HepG2 (cell line): ENCODE data around the gene ZNF665. TPM values are rescaled to one million over a fixed set of nuclear protein-coding genes. Genes with fewer than 3 reads are reported as not detected.

ENCODE experiments used
- polyA plus RNA-seq, 8 experiments: library from polyadenylated mRNA; depleted of rRNA in 3 of 8; stranded (reverse) in 7 of 8; unstranded in 1 of 8; fragments of >200 nt; fragmentation: Illumina TruSeq in 4 of 8; extraction: Trizol in 4 of 8; gene quantifications; 2 replicates each; pipeline versions ENCODE4 v1.2.1 to v1.2.3, GENCODE V29; 2011 to 2016; ENCODE audit warnings: low read depth in 4 of 8, missing spikeins in 1 of 8, mixed read lengths in 1 of 8; ENCODE audit not compliant: insufficient read depth in 1 of 8
- total RNA-seq, 5 experiments: library from RNA; depleted of rRNA; stranded (reverse); fragments of >200 nt; fragmentation: Illumina TruSeq; extraction: Trizol; gene quantifications; 2 replicates each; pipeline ENCODE4 v1.2.3, GENCODE V29; 2016; ENCODE audit warnings: low read depth in 1 of 5

The ZNF665 gene
- total and polyA plus RNA-seq, 2 of the 13 experiments (the other 11 are each of a cell fraction or from before 2014, with no cell fraction given): 0.45 to 0.49 TPM

Other genes starting within 250 kb of the ZNF665 start
- 14.1 and 23.1 TPM in 2 replicates for gene ZNF816, start 230.5 kb downstream of the ZNF665 start, total RNA-seq (2016; rRNA removed; fragmentation: Illumina TruSeq; extraction: Trizol)
- gene ZNF816, start 230.5 kb downstream of the ZNF665 start, polyA plus RNA-seq (2011; rRNA removed): 5.2 and 6.5 TPM in 2 replicates
- not detected in 2 replicates for gene ERVV-1, start 179.4 kb downstream of the ZNF665 start, total RNA-seq (2016; rRNA removed; fragmentation: Illumina TruSeq; extraction: Trizol)
- gene ERVV-1, start 179.4 kb downstream of the ZNF665 start, polyA plus RNA-seq (2011; rRNA removed): not detected in 2 replicates
- not detected in 2 replicates for gene ERVV-2, start 148.6 kb downstream of the ZNF665 start, total RNA-seq (2016; rRNA removed; fragmentation: Illumina TruSeq; extraction: Trizol)
- 0.03 TPM in 1 of 2 replicates, not detected in the other for gene ERVV-2, start 148.6 kb downstream of the ZNF665 start, polyA plus RNA-seq (2011; rRNA removed)
- gene ZNF160, start 89.9 kb downstream of the ZNF665 start, total RNA-seq (2016; rRNA removed; fragmentation: Illumina TruSeq; extraction: Trizol): 12.1 and 14.5 TPM in 2 replicates
- gene ZNF160, start 89.9 kb downstream of the ZNF665 start, polyA plus RNA-seq (2011; rRNA removed): 8.1 and 8.4 TPM in 2 replicates
- gene ZNF415, start 60.4 kb downstream of the ZNF665 start, total RNA-seq (2016; rRNA removed; fragmentation: Illumina TruSeq; extraction: Trizol): 0.15 and 0.29 TPM in 2 replicates
- gene ZNF415, start 60.4 kb downstream of the ZNF665 start, polyA plus RNA-seq (2011; rRNA removed): 0.17 and 0.38 TPM in 2 replicates
- gene ZNF347, start 34.3 kb downstream of the ZNF665 start, total RNA-seq (2016; rRNA removed; fragmentation: Illumina TruSeq; extraction: Trizol): 5.3 and 6.2 TPM in 2 replicates
- 1.1 TPM in 2 replicates for gene ZNF347, start 34.3 kb downstream of the ZNF665 start, polyA plus RNA-seq (2011; rRNA removed)
- not detected in 2 replicates for gene ZNF677, start 61.5 kb upstream of the ZNF665 start, total RNA-seq (2016; rRNA removed; fragmentation: Illumina TruSeq; extraction: Trizol)
- gene ZNF677, start 61.5 kb upstream of the ZNF665 start, polyA plus RNA-seq (2011; rRNA removed): not detected in 2 replicates
- gene VN1R2, start 64.9 kb upstream of the ZNF665 start, total RNA-seq (2016; rRNA removed; fragmentation: Illumina TruSeq; extraction: Trizol): not detected in 2 replicates
- not detected in 2 replicates for gene VN1R2, start 64.9 kb upstream of the ZNF665 start, polyA plus RNA-seq (2011; rRNA removed)
- gene VN1R4, start 74.4 kb upstream of the ZNF665 start, total RNA-seq (2016; rRNA removed; fragmentation: Illumina TruSeq; extraction: Trizol): not detected in 2 replicates
- gene VN1R4, start 74.4 kb upstream of the ZNF665 start, polyA plus RNA-seq (2011; rRNA removed): not detected in 2 replicates
- gene ZNF845, start 140.4 kb upstream of the ZNF665 start, total RNA-seq (2016; rRNA removed; fragmentation: Illumina TruSeq; extraction: Trizol): 9.6 and 15.1 TPM in 2 replicates
- 1.7 and 1.9 TPM in 2 replicates for gene ZNF845, start 140.4 kb upstream of the ZNF665 start, polyA plus RNA-seq (2011; rRNA removed)
- gene ZNF525, start 172.3 kb upstream of the ZNF665 start, total RNA-seq (2016; rRNA removed; fragmentation: Illumina TruSeq; extraction: Trizol): 8.7 and 9.9 TPM in 2 replicates
- gene ZNF525, start 172.3 kb upstream of the ZNF665 start, polyA plus RNA-seq (2011; rRNA removed): 2.8 and 3.4 TPM in 2 replicates
- 14.5 and 21.9 TPM in 2 replicates for gene ZNF765, start 201.8 kb upstream of the ZNF665 start, total RNA-seq (2016; rRNA removed; fragmentation: Illumina TruSeq; extraction: Trizol)
- 5.0 and 6.1 TPM in 2 replicates for gene ZNF765, start 201.8 kb upstream of the ZNF665 start, polyA plus RNA-seq (2011; rRNA removed)
- gene ZNF761, start 238.6 kb upstream of the ZNF665 start, total RNA-seq (2016; rRNA removed; fragmentation: Illumina TruSeq; extraction: Trizol): 16.2 and 20.8 TPM in 2 replicates
- 11.6 and 12.0 TPM in 2 replicates for gene ZNF761, start 238.6 kb upstream of the ZNF665 start, polyA plus RNA-seq (2011; rRNA removed)